Measurements from ENCODE around the gene EML4.

EML4 gene

DNA sequence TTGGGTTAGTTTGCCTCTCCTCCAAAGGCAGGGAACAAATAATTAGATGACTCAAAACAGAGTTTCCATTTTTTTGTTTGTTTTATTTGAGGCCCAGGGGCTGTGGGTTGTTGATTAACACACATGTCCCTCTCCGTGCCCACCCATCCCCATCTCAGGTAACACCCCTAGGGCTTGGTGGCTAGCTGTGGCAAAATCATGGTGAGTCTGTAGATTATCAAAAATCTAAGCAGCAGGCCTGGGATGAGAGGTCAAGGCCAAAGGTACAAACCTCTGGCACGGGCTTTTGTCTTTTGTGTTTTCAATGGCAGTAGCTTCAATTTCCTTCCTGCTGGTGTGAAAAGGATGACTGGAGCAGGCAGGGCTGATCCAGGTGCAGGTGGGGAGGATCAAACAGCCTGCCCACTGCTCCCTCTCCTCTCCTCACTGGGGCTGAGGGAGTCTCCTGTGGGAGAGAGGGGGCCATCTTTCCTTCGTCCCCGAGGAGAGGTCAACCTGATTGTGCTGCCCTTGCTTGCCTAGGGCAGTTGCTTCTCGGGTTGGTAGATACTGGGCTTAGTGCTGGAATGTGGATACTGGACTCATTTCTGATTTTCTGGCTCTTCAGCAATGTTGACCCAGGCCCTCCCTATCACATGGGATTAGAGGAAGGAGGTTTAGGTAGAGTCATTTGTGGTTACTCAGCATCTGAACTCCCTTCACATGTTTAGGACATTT is 31.9 kb upstream of the EML4 start:
- TF ChIP-seq, protein P1, sequence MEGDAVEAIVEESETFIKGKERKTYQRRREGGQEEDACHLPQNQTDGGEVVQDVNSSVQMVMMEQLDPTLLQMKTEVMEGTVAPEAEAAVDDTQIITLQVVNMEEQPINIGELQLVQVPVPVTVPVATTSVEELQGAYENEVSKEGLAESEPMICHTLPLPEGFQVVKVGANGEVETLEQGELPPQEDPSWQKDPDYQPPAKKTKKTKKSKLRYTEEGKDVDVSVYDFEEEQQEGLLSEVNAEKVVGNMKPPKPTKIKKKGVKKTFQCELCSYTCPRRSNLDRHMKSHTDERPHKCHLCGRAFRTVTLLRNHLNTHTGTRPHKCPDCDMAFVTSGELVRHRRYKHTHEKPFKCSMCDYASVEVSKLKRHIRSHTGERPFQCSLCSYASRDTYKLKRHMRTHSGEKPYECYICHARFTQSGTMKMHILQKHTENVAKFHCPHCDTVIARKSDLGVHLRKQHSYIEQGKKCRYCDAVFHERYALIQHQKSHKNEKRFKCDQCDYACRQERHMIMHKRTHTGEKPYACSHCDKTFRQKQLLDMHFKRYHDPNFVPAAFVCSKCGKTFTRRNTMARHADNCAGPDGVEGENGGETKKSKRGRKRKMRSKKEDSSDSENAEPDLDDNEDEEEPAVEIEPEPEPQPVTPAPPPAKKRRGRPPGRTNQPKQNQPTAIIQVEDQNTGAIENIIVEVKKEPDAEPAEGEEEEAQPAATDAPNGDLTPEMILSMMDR (IDR thresholded peaks at IDR 0.05) = no peak

DNA sequence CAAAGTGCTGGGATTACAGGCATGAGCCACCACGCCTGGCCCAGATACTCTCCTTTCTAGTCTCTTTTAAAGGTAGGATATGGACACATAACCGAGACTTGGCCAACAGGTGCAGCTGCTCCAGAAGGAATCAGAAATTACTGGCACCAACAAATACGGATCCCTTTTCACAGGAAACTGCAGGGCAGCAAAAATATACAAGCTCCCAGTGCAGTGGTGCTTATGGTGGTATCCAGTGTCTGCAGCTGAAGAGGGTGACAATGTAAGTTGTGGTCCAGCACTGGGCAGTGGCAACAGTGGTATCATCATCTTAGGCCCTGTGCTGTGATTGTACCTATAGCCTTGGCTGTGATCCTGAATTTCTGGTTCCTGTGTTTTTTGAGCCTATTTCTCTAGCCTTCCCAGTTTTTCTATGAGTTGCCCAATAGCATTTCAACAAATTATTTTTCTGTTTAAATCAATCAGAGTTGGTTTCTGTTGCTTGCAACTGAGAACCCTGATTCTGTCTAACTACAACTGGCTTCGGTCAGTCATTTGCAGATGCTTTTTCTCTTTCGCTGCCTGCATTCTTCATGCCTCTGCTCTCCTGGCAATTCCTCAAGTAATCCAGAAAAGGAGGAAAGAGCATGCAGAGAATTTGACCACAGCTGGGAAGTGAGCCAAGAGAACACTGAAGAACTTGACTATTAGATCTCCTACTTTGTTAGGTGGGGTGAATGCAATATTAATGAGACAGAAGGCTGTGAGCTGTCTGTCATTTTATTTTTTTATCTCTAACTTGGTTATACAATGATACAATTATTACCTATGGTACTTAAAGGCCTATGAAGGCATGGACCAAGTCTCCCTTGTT is 30.8 kb upstream of the EML4 start:
- TF ChIP-seq, protein P1 (IDR thresholded peaks at IDR 0.05) = no peak

DNA sequence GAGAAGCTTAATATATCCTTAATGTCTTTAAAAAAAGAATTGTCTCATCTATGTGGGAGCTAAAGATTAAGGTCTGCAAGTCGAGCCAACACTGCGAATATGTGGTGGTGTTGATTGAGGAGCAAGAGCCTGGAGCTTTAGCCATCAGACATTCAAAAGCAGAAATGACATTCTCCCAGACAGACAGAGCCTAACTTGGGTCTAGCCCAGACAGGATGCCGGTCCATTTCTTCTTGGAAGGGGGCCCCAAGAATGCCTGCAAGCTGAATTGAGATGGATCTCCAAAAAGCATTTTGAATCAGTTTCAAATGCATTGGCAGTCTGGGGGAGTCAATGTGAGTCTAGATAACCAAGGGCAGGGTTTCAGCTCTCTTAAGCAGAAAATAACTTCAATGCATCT is 30.1 kb upstream of the EML4 start:
- TF ChIP-seq, protein P1 (IDR thresholded peaks at IDR 0.05) = no peak

DNA sequence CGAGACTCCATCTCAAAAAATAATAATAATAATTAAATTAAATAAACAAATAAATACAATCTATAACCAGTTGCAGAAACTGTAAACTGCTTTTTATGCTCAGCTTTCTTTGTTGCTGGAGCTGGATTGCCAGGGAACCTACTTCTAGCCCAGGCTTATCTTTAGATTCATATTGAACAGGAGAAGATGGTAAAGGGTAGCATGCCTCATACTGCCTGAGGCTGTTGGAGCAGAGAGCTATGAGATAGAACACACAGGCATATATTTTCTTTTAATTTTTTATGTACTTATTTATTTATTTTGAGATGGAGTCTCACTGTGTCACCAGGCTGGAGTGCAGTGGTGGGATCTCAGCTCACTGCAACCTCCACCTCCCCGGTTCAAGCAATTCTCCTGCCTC is 28.7 kb upstream of the EML4 start:
- TF ChIP-seq, protein P1 (IDR thresholded peaks at IDR 0.05) = no peak

DNA sequence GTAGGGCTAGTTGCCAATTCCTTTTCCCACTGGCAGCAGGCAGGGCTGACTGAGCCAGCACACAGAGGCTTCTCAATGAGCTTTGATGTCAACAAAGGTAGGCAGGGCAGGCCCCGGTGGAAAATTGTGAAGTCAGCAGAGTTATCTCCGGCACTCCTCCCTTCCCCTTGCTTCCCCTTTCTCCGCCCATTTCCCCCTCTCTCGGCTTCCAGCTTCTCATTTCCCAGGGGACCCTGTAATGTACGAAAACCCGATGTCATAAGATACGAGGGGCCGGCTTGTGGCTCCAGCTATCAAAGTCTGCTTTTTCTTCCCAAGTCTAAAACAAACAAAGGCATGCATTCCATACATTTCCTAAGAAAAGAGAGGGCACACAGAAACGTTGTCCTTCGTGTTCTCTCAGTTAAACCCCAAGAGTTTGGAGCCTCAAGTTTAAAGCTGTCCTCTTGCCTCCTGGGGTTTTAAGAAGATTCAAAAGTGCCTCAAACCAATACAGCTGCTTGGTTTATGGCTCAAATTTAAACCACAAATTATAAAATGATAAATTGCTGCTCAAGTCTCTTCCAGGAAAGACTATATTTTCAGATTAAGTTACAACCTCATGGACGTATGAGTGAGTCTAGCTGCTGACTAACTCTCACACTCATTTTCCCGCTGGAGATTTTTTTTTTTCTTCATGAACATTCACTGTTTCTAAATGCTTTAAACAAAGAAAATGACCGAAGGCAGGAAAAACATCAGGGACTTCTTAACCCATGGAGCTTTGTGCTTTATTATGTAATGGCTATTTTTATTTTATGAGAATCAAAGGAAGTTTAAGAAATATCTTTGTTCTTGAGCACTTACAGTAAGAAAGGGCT is 27.2 kb upstream of the EML4 start:
- TF ChIP-seq, protein P1 (IDR thresholded peaks at IDR 0.05) = no peak

DNA sequence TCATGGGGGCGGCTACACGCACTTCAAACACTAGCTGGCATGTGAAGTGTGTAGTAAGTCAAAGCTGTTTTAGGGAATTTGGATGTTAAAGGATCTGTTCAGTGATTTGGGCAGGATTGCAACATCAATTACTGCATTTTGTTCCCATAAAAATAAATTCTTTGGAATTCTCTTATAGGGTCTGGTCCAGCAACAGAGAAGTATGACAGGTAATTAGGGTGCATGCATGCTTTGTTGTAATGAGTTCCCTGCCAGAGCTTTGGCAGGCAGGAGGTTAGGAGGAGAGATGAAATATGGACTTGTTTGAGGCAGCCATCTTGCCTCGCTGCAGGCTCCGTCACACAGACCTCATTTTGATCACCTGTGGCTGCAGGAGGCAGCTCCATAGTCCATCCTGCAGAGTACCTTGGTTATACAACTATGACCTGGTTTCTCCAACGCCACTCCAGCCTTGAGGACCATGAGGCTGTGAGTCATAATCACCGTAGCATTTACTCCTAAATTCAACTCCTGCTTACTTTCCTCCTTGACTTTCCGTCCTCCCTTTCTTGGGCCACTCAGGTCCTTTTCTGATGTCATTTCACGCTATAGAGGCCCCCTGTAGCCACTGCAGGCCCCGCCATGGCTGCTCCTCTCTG is 26.5 kb upstream of the EML4 start:
- TF ChIP-seq, protein P1 (IDR thresholded peaks at IDR 0.05) = no peak
